Neuron (in vitro differentiated cells): ENCODE data around the gene TMEM145.

Experiments
- H2AFZ ChIP-seq: one replicate; pipeline ENCODE4 v1.6.1; 2013; ENCODE audit warnings: low read depth, mild to moderate bottlenecking, inconsistent platforms, low read length, moderate library complexity
- H3K27me3 ChIP-seq: one replicate; pipeline ENCODE4 v1.6.1; 2013; ENCODE audit warnings: low read length; ENCODE audit not compliant: insufficient read depth
- H3K36me3 ChIP-seq: one replicate; pipeline ENCODE4 v1.6.1; 2013; ENCODE audit warnings: low read length; ENCODE audit not compliant: insufficient read depth
- H3K4me1 ChIP-seq: one replicate; pipeline ENCODE4 v1.6.1; 2013; ENCODE audit warnings: low read length; ENCODE audit not compliant: insufficient read depth
- H3K4me3 ChIP-seq: 2 replicates; pipeline ENCODE4 v1.5.1; 2013; ENCODE audit warnings: mild to moderate bottlenecking, low read length, moderate library complexity
- H3K9me3 ChIP-seq: one replicate; pipeline ENCODE4 v1.6.1; 2013; ENCODE audit warnings: low read length

The TMEM145 gene

GRCh38 chr19:42288387-42288786 is 24.7 kb upstream of the TMEM145 start:
- Histone ChIP-seq H3K4me3 (no peak overlapping the region), H3K36me3 (peaks cover 67% of the 10 kb centered on the region), H3K9me3 (no peaks in the 10 kb centered on the region), H3K4me1 (peaks cover 19% of the 10 kb centered on the region), H3K27me3 (no peaks in the 10 kb centered on the region), H2AFZ (no peak overlapping the region)

GRCh38 chr19:42288881-42289555 is 24.1 kb upstream of the TMEM145 start:
- H3K9me3 ChIP-seq = no peaks in the 10 kb centered on the region
- peaks cover 17% of the 10 kb centered on the region for H3K4me1 ChIP-seq
- no peak overlapping the region for H2AFZ ChIP-seq
- peaks cover 74% of the 10 kb centered on the region for H3K36me3 ChIP-seq
- no peak overlapping the region for H3K4me3 ChIP-seq
- H3K27me3 ChIP-seq = no peaks in the 10 kb centered on the region

- peaks cover 17% of the 10 kb centered on the region for H3K4me1 ChIP-seq
- no peak overlapping the region for H3K4me3 ChIP-seq
- H3K27me3 ChIP-seq = no peaks in the 10 kb centered on the region
- H3K9me3 ChIP-seq = no peaks in the 10 kb centered on the region
- peaks cover 79% of the 10 kb centered on the region for H3K36me3 ChIP-seq
- no peak overlapping the region for H2AFZ ChIP-seq
Observed at GRCh38 chr19:42289556-42290041, 23.5 kb upstream of the TMEM145 start.

- H2AFZ ChIP-seq = no peak overlapping the region
- peaks cover 80% of the 10 kb centered on the region for H3K36me3 ChIP-seq
- H3K4me3 ChIP-seq = no peak overlapping the region
- no peaks in the 10 kb centered on the region for H3K27me3 ChIP-seq
- no peaks in the 10 kb centered on the region for H3K9me3 ChIP-seq
- H3K4me1 ChIP-seq = peaks cover 12% of the 10 kb centered on the region
Observed at GRCh38 chr19:42290136-42290522, 23.0 kb upstream of the TMEM145 start.

- Histone ChIP-seq H3K4me1 (peaks cover 5% of the 10 kb centered on the region), H3K36me3 (peaks cover 80% of the 10 kb centered on the region), H3K27me3 (no peaks in the 10 kb centered on the region), H3K9me3 (no peaks in the 10 kb centered on the region), H2AFZ (no peak overlapping the region), H3K4me3 (no peak overlapping the region)
Observed at GRCh38 chr19:42290523-42291434, 22.3 kb upstream of the TMEM145 start.

GRCh38 chr19:42291435-42291810 is 21.7 kb upstream of the TMEM145 start:
- Histone ChIP-seq H3K36me3 (peaks cover 83% of the 10 kb centered on the region), H3K4me1 (no peaks in the 10 kb centered on the region), H2AFZ (no peak overlapping the region), H3K9me3 (no peaks in the 10 kb centered on the region), H3K27me3 (no peaks in the 10 kb centered on the region), H3K4me3 (no peak overlapping the region)

- H3K36me3 ChIP-seq = peaks cover 85% of the 10 kb centered on the region
- H3K4me3 ChIP-seq = no peak overlapping the region
- H3K27me3 ChIP-seq = no peaks in the 10 kb centered on the region
Observed at GRCh38 chr19:42292042-42292960, 20.8 kb upstream of the TMEM145 start.

GRCh38 chr19:42292963-42293362 is 20.1 kb upstream of the TMEM145 start:
- Histone ChIP-seq H2AFZ (no peak overlapping the region), H3K27me3 (no peaks in the 10 kb centered on the region), H3K36me3 (peaks cover 81% of the 10 kb centered on the region), H3K9me3 (no peaks in the 10 kb centered on the region), H3K4me1 (no peaks in the 10 kb centered on the region), H3K4me3 (no peak overlapping the region)

More at GRCh38 chr19:42292042-42292960, 20.8 kb upstream of the TMEM145 start:
- H3K4me1 ChIP-seq = no peaks in the 10 kb centered on the region
- no peak overlapping the region for H2AFZ ChIP-seq
- no peaks in the 10 kb centered on the region for H3K9me3 ChIP-seq

GRCh38 chr19:42293540-42293939 is 19.6 kb upstream of the TMEM145 start:
- H2AFZ ChIP-seq = no peak overlapping the region

GRCh38 chr19:42293948-42294347 is 19.2 kb upstream of the TMEM145 start:
- H3K9me3 ChIP-seq = no peaks in the 10 kb centered on the region
- no peaks in the 10 kb centered on the region for H3K27me3 ChIP-seq
- H3K4me1 ChIP-seq = no peaks in the 10 kb centered on the region
- no peak overlapping the region for H2AFZ ChIP-seq
- H3K36me3 ChIP-seq = peaks cover 72% of the 10 kb centered on the region
- no peak overlapping the region for H3K4me3 ChIP-seq

More at GRCh38 chr19:42293540-42293939, 19.6 kb upstream of the TMEM145 start:
- H3K9me3 ChIP-seq = no peaks in the 10 kb centered on the region
- H3K4me1 ChIP-seq = no peaks in the 10 kb centered on the region
- no peaks in the 10 kb centered on the region for H3K27me3 ChIP-seq
- H3K36me3 ChIP-seq = peaks cover 76% of the 10 kb centered on the region
- no peak overlapping the region for H3K4me3 ChIP-seq

GRCh38 chr19:42294471-42295137 is 18.5 kb upstream of the TMEM145 start:
- Histone ChIP-seq H2AFZ (no peak overlapping the region), H3K4me3 (no peak overlapping the region), H3K36me3 (peaks cover 66% of the 10 kb centered on the region), H3K9me3 (no peaks in the 10 kb centered on the region), H3K27me3 (no peaks in the 10 kb centered on the region), H3K4me1 (no peaks in the 10 kb centered on the region)

GRCh38 chr19:42295342-42295741 is 17.8 kb upstream of the TMEM145 start:
- peaks cover 64% of the 10 kb centered on the region for H3K36me3 ChIP-seq

More at GRCh38 chr19:42295342-42295741, 17.8 kb upstream of the TMEM145 start:
- Histone ChIP-seq H3K4me1 (no peaks in the 10 kb centered on the region), H3K9me3 (no peaks in the 10 kb centered on the region), H2AFZ (no peak overlapping the region), H3K4me3 (no peak overlapping the region), H3K27me3 (no peaks in the 10 kb centered on the region)
